VCaP (cell line): ENCODE data around the gene NCOA1.
"Not testable (repeated sequence)": the region's sequence is repeated elsewhere in the genome, so short reads cannot be mapped to it uniquely, and the experiment has no call there.

Experiments
- H3K27ac ChIP-seq: fragments of 450-650 bp; 2 replicates; pipeline ENCODE4 v1.5.1; 2017
- CTCF ChIP-seq: fragments of 450-650 bp; conservative IDR thresholded peaks from 2 replicates; pipeline ENCODE4 v1.5.1; 2017; ENCODE audit warnings: mild to moderate bottlenecking, moderate library complexity

The NCOA1 gene

DNA sequence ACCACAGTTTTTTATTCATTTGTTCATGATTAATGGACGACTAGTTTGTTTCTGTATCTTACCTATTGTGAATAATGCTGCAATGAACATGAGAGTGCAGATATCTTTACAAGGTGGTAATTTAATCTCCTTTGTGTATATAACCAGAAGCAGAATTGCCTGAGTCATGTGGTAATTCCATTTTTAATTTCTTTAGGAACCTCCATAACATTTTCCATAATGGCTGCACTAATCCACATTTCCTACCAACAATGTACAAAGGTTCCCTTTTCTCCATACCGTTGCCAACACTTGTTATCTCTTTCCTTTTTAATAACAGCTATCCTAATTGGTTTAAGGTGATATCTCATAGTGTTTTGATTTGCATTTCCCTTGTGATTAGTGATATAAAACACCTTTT is 36.5 kb downstream of the NCOA1 start:
- no peak for TF ChIP-seq CTCF
- H3K27ac ChIP-seq = 0 out of 2 replicates have a peak overlapping the region, but pooled peaks have one; percentile 0

DNA sequence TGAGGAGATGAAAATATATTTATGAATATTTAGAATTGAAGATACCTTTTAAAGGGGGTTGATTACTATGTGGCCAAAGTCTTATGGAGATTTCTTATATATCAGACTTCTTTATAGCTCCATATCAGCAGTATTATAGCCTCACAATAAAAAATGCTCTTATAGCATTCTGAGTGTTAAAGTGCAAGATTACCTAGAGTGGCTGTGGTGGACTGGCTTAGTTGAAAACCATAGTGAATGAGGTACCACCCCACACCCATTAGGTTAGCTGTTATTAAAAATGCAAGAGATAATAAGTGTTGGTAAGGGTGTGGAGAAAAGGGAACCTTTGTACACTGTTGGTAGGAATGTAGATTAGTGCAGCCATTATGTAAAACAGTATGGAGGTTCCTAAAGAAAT is 39.7 kb downstream of the NCOA1 start:
- H3K27ac ChIP-seq = no peak overlapping the region
- no peak for TF ChIP-seq CTCF

GRCh38 chr2:24531610-24532009 is 40.6 kb downstream of the NCOA1 start:
- H3K27ac ChIP-seq = not testable (repeated sequence)

DNA sequence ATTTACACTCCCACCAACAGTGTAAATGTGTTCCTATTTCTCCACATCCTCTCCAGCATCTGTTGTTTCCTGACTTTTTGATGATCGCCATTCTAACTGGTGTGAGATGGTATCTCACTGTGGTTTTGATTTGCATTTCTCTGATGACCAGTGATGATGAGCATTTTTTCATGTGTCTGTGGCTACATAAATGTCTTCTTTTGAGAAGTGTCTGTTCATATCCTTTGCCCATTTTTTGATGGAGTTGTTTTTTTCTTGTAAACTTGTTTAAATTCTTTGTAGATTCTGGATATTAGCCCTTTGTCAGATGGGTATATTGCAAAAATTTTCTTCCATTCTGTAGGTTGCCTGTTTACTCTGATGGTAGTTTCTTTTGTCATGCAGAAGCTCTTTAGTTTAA is 41.0 kb downstream of the NCOA1 start:
- H3K27ac ChIP-seq = not testable (repeated sequence)

DNA sequence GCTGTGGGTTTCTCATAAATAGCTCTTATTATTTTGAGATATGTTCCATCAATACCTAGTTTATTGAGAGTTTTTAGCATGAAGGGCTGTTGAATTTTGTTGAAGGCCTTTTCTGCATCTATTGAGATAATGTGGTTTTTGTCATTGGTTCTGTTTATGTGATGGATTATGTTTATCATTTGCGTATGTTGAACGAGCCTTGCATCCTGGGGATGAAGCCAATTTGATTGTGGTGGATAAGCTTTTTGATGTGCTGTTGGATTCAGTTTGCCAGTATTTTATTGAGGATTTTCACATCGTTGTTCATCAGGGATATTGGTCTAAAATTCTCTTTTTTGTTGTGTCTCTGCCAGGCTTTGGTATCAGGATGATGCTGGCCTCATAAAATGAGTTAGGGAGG is 42.5 kb downstream of the NCOA1 start:
- H3K27ac ChIP-seq = not testable (repeated sequence)

GRCh38 chr2:24538720-24539119 is 47.7 kb downstream of the NCOA1 start:
- H3K27ac ChIP-seq = peak overlapping the region; percentile 68; the same call in 1 of the 2 replicates
- no peak for TF ChIP-seq CTCF

DNA sequence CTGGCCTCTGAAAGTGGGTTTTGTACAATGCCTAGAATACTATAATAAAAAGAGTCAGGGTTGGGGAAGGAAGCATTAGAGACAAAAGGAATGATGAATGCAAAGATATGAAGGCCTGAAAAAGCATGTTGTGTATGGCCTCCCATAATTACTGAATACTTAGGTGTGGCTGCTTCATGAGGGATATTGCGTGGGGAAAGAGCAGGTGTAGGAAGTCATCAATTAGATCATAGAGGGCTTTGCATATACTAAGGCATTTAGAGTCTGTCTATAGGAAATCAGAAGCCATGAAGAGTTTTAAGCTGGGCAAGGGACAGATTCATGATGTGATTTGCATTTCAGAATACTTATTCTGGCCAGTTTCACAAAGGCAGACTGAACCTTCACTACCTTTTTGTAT is 48.2 kb downstream of the NCOA1 start:
- TF ChIP-seq CTCF = no peak
- H3K27ac ChIP-seq = peak overlapping the region; percentile 68

- TF ChIP-seq CTCF = no peak
- peak overlapping the region; percentile 68 for H3K27ac ChIP-seq
Measured at GRCh38 chr2:24540011-24540477, 49.0 kb downstream of the NCOA1 start.

- H3K27ac ChIP-seq = no peak overlapping the region
- TF ChIP-seq CTCF = no peak
Measured at GRCh38 chr2:24541621-24542020, 50.6 kb downstream of the NCOA1 start.
